ENCODE results near the gene SHANK3. TPM values are rescaled to one million over a fixed set of nuclear protein-coding genes. Genes with fewer than 3 reads are reported as not detected.

Gene SHANK3
- total and polyA plus RNA-seq, 2 experiments from 2014 or later, result 0.52 to 4.9 TPM

DNA sequence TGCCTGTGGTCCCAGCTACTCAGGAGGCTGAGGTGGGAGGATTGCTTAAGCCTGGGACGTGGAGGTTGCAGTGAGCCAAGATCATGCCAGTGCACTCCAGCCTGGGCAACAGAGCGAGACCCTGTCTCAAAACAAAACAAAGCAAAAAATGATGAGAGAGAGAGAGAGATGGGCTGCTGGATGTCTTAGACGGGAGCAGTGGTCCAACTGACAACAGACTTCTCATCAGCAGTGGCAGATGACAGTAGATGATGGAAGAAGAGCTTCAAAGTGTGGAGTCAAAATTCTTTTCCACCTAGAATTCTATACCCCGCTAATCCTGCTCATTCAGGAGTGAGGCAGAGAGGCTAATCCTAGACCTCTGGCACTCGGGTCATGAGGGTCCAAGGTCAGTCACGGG, 36.4 kb downstream of the SHANK3 start (continued):
- TF ChIP-seq, protein P1, sequence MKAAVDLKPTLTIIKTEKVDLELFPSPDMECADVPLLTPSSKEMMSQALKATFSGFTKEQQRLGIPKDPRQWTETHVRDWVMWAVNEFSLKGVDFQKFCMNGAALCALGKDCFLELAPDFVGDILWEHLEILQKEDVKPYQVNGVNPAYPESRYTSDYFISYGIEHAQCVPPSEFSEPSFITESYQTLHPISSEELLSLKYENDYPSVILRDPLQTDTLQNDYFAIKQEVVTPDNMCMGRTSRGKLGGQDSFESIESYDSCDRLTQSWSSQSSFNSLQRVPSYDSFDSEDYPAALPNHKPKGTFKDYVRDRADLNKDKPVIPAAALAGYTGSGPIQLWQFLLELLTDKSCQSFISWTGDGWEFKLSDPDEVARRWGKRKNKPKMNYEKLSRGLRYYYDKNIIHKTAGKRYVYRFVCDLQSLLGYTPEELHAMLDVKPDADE (IDR thresholded peaks at IDR 0.05), result no peak

DNA sequence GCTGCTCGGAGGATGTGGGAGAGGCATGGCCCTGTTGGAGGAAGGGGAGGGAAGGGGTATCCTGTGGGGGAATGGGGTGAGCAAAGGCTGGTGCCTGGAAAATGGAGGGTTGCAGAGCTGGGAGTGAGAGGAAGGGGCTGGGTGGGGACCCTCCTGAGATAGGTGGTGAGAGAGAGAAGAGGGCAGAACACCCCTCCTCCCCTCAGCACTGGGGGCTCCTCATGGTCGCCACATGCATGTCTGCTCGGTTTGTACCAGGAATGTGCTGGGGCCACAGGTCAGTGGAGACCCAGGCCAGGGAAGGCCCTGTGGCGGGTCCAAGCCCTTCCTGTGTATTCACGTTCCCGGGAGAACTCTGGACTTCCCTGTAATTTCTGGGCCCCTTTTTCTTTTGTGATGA, 37.6 kb downstream of the SHANK3 start:
- Histone ChIP-seq H3F3A (replicated peaks; ENCODE audit: low read depth) (no peaks in the 10 kb centered on the region), H3K27ac (ENCODE audit: low read depth) (no peak overlapping the region), H2AFZ (no peak overlapping the region), H3K9me2 (ENCODE audit: insufficient read depth) (no peaks in the 10 kb centered on the region), H3K4me3 (no peak overlapping the region), H3K36me3 (ENCODE audit: insufficient read depth) (no peaks in the 10 kb centered on the region), H4K20me1 (replicated peaks; ENCODE audit: insufficient read depth) (no peaks in the 10 kb centered on the region), H3K4me2 (no peak overlapping the region), H3K4me1 (ENCODE audit: insufficient read depth) (no peaks in the 10 kb centered on the region), H3K27me3 (ENCODE audit: insufficient read depth) (no peaks in the 10 kb centered on the region), H3K79me2 (replicated peaks; ENCODE audit: insufficient read depth) (no peaks in the 10 kb centered on the region)
- ATAC-seq (no peak), DNase-seq (ENCODE audit: low spot score) (no peak)
- Mint-ChIP-seq H3K36me3 (ENCODE audit: low read depth) (no peaks in the 10 kb centered on the region; the same call in 2 of the 3 replicates), H3K4me1 (no peaks in the 10 kb centered on the region), H3K9me3 (no peaks in the 10 kb centered on the region), H3K4me3 (no peak overlapping the region), H3K27ac (no peak overlapping the region), H3K27me3 (ENCODE audit: insufficient read depth, low read depth, poor library complexity) (peaks cover 7% of the 10 kb centered on the region)
- TF ChIP-seq EZH2 (IDR thresholded peaks at IDR 0.05; ENCODE audit: low read depth, unreplicated experiment), result no peak
- TF ChIP-seq, protein P2, sequence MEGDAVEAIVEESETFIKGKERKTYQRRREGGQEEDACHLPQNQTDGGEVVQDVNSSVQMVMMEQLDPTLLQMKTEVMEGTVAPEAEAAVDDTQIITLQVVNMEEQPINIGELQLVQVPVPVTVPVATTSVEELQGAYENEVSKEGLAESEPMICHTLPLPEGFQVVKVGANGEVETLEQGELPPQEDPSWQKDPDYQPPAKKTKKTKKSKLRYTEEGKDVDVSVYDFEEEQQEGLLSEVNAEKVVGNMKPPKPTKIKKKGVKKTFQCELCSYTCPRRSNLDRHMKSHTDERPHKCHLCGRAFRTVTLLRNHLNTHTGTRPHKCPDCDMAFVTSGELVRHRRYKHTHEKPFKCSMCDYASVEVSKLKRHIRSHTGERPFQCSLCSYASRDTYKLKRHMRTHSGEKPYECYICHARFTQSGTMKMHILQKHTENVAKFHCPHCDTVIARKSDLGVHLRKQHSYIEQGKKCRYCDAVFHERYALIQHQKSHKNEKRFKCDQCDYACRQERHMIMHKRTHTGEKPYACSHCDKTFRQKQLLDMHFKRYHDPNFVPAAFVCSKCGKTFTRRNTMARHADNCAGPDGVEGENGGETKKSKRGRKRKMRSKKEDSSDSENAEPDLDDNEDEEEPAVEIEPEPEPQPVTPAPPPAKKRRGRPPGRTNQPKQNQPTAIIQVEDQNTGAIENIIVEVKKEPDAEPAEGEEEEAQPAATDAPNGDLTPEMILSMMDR (conservative IDR thresholded peaks at IDR 0.05; ENCODE audit: low read depth in 2 of 2), result no peak
- no peak for TF ChIP-seq POLR2AphosphoS5 (IDR thresholded peaks at IDR 0.05; ENCODE audit: low read depth)
- TF ChIP-seq CREB1 (CRISPR knock-in tag; IDR thresholded peaks at IDR 0.05; ENCODE audit: low read depth), result no peak
- no peak for TF ChIP-seq EZH2phosphoT487 (IDR thresholded peaks at IDR 0.05; ENCODE audit: unreplicated experiment)
- TF ChIP-seq, protein P3, sequence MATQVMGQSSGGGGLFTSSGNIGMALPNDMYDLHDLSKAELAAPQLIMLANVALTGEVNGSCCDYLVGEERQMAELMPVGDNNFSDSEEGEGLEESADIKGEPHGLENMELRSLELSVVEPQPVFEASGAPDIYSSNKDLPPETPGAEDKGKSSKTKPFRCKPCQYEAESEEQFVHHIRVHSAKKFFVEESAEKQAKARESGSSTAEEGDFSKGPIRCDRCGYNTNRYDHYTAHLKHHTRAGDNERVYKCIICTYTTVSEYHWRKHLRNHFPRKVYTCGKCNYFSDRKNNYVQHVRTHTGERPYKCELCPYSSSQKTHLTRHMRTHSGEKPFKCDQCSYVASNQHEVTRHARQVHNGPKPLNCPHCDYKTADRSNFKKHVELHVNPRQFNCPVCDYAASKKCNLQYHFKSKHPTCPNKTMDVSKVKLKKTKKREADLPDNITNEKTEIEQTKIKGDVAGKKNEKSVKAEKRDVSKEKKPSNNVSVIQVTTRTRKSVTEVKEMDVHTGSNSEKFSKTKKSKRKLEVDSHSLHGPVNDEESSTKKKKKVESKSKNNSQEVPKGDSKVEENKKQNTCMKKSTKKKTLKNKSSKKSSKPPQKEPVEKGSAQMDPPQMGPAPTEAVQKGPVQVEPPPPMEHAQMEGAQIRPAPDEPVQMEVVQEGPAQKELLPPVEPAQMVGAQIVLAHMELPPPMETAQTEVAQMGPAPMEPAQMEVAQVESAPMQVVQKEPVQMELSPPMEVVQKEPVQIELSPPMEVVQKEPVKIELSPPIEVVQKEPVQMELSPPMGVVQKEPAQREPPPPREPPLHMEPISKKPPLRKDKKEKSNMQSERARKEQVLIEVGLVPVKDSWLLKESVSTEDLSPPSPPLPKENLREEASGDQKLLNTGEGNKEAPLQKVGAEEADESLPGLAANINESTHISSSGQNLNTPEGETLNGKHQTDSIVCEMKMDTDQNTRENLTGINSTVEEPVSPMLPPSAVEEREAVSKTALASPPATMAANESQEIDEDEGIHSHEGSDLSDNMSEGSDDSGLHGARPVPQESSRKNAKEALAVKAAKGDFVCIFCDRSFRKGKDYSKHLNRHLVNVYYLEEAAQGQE (IDR thresholded peaks at IDR 0.05; ENCODE audit: unreplicated experiment), result no peak
- no peak for TF ChIP-seq NANOG (IDR thresholded peaks at IDR 0.05; ENCODE audit: borderline replicate concordance)
- no peak for TF ChIP-seq ZNF114 (CRISPR knock-in tag; IDR thresholded peaks at IDR 0.05)
- TF ChIP-seq, protein P1 (IDR thresholded peaks at IDR 0.05), result no peak
- TF ChIP-seq, protein P4, sequence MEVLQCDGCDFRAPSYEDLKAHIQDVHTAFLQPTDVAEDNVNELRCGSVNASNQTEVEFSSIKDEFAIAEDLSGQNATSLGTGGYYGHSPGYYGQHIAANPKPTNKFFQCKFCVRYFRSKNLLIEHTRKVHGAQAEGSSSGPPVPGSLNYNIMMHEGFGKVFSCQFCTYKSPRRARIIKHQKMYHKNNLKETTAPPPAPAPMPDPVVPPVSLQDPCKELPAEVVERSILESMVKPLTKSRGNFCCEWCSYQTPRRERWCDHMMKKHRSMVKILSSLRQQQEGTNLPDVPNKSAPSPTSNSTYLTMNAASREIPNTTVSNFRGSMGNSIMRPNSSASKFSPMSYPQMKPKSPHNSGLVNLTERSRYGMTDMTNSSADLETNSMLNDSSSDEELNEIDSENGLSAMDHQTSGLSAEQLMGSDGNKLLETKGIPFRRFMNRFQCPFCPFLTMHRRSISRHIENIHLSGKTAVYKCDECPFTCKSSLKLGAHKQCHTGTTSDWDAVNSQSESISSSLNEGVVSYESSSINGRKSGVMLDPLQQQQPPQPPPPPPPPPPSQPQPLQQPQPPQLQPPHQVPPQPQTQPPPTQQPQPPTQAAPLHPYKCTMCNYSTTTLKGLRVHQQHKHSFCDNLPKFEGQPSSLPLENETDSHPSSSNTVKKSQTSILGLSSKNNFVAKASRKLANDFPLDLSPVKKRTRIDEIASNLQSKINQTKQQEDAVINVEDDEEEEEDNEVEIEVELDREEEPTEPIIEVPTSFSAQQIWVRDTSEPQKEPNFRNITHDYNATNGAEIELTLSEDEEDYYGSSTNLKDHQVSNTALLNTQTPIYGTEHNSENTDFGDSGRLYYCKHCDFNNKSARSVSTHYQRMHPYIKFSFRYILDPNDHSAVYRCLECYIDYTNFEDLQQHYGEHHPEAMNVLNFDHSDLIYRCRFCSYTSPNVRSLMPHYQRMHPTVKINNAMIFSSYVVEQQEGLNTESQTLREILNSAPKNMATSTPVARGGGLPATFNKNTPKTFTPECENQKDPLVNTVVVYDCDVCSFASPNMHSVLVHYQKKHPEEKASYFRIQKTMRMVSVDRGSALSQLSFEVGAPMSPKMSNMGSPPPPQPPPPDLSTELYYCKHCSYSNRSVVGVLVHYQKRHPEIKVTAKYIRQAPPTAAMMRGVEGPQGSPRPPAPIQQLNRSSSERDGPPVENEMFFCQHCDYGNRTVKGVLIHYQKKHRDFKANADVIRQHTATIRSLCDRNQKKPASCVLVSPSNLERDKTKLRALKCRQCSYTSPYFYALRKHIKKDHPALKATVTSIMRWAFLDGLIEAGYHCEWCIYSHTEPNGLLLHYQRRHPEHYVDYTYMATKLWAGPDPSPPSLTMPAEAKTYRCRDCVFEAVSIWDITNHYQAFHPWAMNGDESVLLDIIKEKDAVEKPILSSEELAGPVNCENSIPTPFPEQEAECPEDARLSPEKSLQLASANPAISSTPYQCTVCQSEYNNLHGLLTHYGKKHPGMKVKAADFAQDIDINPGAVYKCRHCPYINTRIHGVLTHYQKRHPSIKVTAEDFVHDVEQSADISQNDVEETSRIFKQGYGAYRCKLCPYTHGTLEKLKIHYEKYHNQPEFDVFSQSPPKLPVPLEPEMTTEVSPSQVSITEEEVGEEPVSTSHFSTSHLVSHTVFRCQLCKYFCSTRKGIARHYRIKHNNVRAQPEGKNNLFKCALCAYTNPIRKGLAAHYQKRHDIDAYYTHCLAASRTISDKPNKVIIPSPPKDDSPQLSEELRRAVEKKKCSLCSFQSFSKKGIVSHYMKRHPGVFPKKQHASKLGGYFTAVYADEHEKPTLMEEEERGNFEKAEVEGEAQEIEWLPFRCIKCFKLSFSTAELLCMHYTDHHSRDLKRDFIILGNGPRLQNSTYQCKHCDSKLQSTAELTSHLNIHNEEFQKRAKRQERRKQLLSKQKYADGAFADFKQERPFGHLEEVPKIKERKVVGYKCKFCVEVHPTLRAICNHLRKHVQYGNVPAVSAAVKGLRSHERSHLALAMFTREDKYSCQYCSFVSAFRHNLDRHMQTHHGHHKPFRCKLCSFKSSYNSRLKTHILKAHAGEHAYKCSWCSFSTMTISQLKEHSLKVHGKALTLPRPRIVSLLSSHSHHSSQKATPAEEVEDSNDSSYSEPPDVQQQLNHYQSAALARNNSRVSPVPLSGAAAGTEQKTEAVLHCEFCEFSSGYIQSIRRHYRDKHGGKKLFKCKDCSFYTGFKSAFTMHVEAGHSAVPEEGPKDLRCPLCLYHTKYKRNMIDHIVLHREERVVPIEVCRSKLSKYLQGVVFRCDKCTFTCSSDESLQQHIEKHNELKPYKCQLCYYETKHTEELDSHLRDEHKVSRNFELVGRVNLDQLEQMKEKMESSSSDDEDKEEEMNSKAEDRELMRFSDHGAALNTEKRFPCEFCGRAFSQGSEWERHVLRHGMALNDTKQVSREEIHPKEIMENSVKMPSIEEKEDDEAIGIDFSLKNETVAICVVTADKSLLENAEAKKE (CRISPR knock-in tag; IDR thresholded peaks at IDR 0.05), result no peak
- no peak for TF ChIP-seq JUNB (IDR thresholded peaks at IDR 0.05; ENCODE audit: unreplicated experiment)
- TF ChIP-seq STAT1 (IDR thresholded peaks at IDR 0.05; ENCODE audit: unreplicated experiment), result no peak
